GM23248 (cell line): Measurements from ENCODE around the gene RAB24. TPM values are rescaled to one million over a fixed set of nuclear protein-coding genes. Genes with fewer than 3 reads are reported as not detected.
A peak's percentile ranks its signal among the peaks of the same experiment; 100 is the strongest.

ENCODE experiments used
- DNase-seq: peaks from one replicate; pipeline ENCODE4 v3.0.0-alpha.2; 2015
- H2AFZ ChIP-seq: fragments of 200-600 bp; sonication (generic); 2 replicates; pipeline ENCODE4 v1.6.1; 2016; ENCODE audit warnings: antibody characterized with exemption
- H3F3A ChIP-seq: fragments of 200-600 bp; sonication (generic); 2 replicates; pipeline ENCODE4 v1.6.1; 2016; ENCODE audit warnings: mild to moderate bottlenecking, antibody characterized with exemption, mixed run types; ENCODE audit not compliant: insufficient read depth
- H3K27ac ChIP-seq: fragments of 200-600 bp; sonication (generic); 2 replicates; pipeline ENCODE4 v1.5.1; 2016; ENCODE audit warnings: mild to moderate bottlenecking
- H3K27me3 ChIP-seq: fragments of 200-600 bp; sonication (generic); replicated peaks from 2 replicates; pipeline ENCODE4 v1.6.1; 2016; ENCODE audit warnings: mild to moderate bottlenecking; ENCODE audit not compliant: insufficient read depth
- H3K36me3 ChIP-seq: fragments of 200-600 bp; sonication (generic); 2 replicates; pipeline ENCODE4 v1.6.1; 2016; ENCODE audit warnings: low read depth, mild to moderate bottlenecking
- H3K4me1 ChIP-seq: fragments of 200-600 bp; sonication (generic); 2 replicates; pipeline ENCODE4 v1.6.1; 2016; ENCODE audit warnings: mild to moderate bottlenecking; ENCODE audit not compliant: insufficient read depth
- H3K4me2 ChIP-seq: fragments of 200-600 bp; sonication (generic); one replicate; pipeline ENCODE4 v1.6.1; 2016; ENCODE audit warnings: mild to moderate bottlenecking; ENCODE audit not compliant: unreplicated experiment
- H3K4me3 ChIP-seq: fragments of 200-600 bp; sonication (generic); 2 replicates; pipeline ENCODE4 v1.5.1; 2016; ENCODE audit warnings: mild to moderate bottlenecking
- H3K79me2 ChIP-seq: fragments of 200-600 bp; sonication (generic); 2 replicates; pipeline ENCODE4 v1.6.1; 2016; ENCODE audit warnings: mild to moderate bottlenecking; ENCODE audit not compliant: insufficient read depth
- H3K9ac ChIP-seq: fragments of 200-600 bp; sonication (generic); 2 replicates; pipeline ENCODE4 v1.6.1; 2016; ENCODE audit warnings: mild to moderate bottlenecking
- H3K9me2 ChIP-seq: fragments of 200-600 bp; sonication (generic); 2 replicates; pipeline ENCODE4 v1.6.1; 2016; ENCODE audit warnings: mixed run types, mild to moderate bottlenecking, moderate library complexity; ENCODE audit not compliant: insufficient read depth
- H3K9me3 ChIP-seq: fragments of 200-600 bp; sonication (generic); one replicate; pipeline ENCODE4 v1.6.1; 2017; ENCODE audit warnings: low read depth
- H4K20me1 ChIP-seq: fragments of 200-600 bp; sonication (generic); 2 replicates; pipeline ENCODE4 v1.6.0; 2016; ENCODE audit not compliant: insufficient read depth
- EZH2 ChIP-seq: fragments of 200-600 bp; sonication (generic); IDR thresholded peaks from 2 replicates; pipeline ENCODE4 v1.6.1; 2018; ENCODE audit warnings: antibody characterized with exemption, mild to moderate bottlenecking; ENCODE audit not compliant: insufficient read depth, poor library complexity, severe bottlenecking
- EZH2phosphoT487 ChIP-seq: fragments of 200-600 bp; sonication (generic); IDR thresholded peaks from 2 replicates; pipeline ENCODE4 v1.6.1; 2018; ENCODE audit warnings: antibody characterized with exemption, moderate library complexity, mild to moderate bottlenecking, low read depth; ENCODE audit not compliant: insufficient read depth
- whole genome bisulfite sequencing, 2 experiments: methylation state at CpG; one replicate each; pipeline ENCODE4 v1.1.6; 2015 to 2017; ENCODE audit warnings: low lambda C conversion rate in 2 of 2, low coverage in 1 of 2; ENCODE audit errors: missing lambda C conversion rate in 2 of 2; 5-methylcytosine and 5-hydroxymethylcytosine counted together
- in situ Hi-C: fragments of 300-500 bp; cut with MboI; formaldehyde crosslinking; loops from 2 replicates; pipeline ENCODE4 v1.15.0; 2020
- polyA plus RNA-seq: library from polyadenylated mRNA; unstranded; fragments of >200 nt; fragmentation: Nextera tagmentation; extraction: Ambion mirVana; gene quantifications from 2 replicates; pipeline ENCODE4 v1.2.1, GENCODE V29; 2016
- total RNA-seq: library from RNA; depleted of rRNA; stranded (reverse); fragments of >200 nt; shearing (Covaris generic); gene quantifications from 2 replicates; pipeline ENCODE4 v1.2.3, GENCODE V29; 2014

Gene RAB24
- total and polyA plus RNA-seq, 2 experiments from 2014 or later = 28.9 to 31.5 TPM

GRCh38 chr5:177350776-177351391 lies 47.4 kb upstream of the RAB24 start:
- peak; percentile 35 for DNase-seq
- peaks cover 54% of the 10 kb centered on the region for H3K79me2 ChIP-seq

GRCh38 chr5:177349762-177350161 lies 46.2 kb upstream of the RAB24 start:
- Histone ChIP-seq H3K4me3 (peak overlapping the region; percentile 86), H3K4me1 (peaks cover 17% of the 10 kb centered on the region), H2AFZ (no peak overlapping the region), H3K9me3 (no peaks in the 10 kb centered on the region), H3K9me2 (no peaks in the 10 kb centered on the region), H4K20me1 (no peaks in the 10 kb centered on the region), H3K4me2 (peak overlapping the region; percentile 82), H3K27me3 (no peaks in the 10 kb centered on the region), H3K36me3 (no peaks in the 10 kb centered on the region; the same call in 1 of the 2 replicates), H3K27ac (no peak overlapping the region), H3F3A (no peaks in the 10 kb centered on the region), H3K9ac (0 out of 2 replicates have a peak overlapping the region, but pooled peaks have one; percentile 90), H3K79me2 (peaks cover 65% of the 10 kb centered on the region)
- 70 to 77% methylated on average over 5 of the region's 5 CpGs for WGBS, 2 experiments
- TF ChIP-seq EZH2 (no peak), EZH2phosphoT487 (no peak)
- DNase-seq = no peak
- in situ Hi-C loops = no loop called here

More at GRCh38 chr5:177350776-177351391, 47.4 kb upstream of the RAB24 start:
- no peaks in the 10 kb centered on the region for H3K9me3 ChIP-seq
- H3K4me2 ChIP-seq = peak overlapping the region; percentile 82
- H3K27me3 ChIP-seq = no peaks in the 10 kb centered on the region
- peak overlapping the region; percentile 99 for H2AFZ ChIP-seq
- no peak for TF ChIP-seq EZH2
- TF ChIP-seq EZH2phosphoT487 = no peak
- no peaks in the 10 kb centered on the region for H3K9me2 ChIP-seq
- H3K27ac ChIP-seq = peak overlapping the region; percentile 89
- peaks cover 17% of the 10 kb centered on the region for H3K4me1 ChIP-seq
- in situ Hi-C loops = no loop called here
- no peaks in the 10 kb centered on the region for H4K20me1 ChIP-seq
- no peaks in the 10 kb centered on the region; the same call in 1 of the 2 replicates for H3K36me3 ChIP-seq
- peak overlapping the region; percentile 90 for H3K9ac ChIP-seq
- no peaks in the 10 kb centered on the region for H3F3A ChIP-seq
- WGBS, 2 experiments = 10 to 13% methylated on average over 19 of the region's 19 CpGs
- peak overlapping the region; percentile 86 for H3K4me3 ChIP-seq

GRCh38 chr5:177349362-177349647 lies 45.8 kb upstream of the RAB24 start:
- Histone ChIP-seq H3K27ac (no peak overlapping the region), H3K9me3 (no peaks in the 10 kb centered on the region), H3K4me2 (no peak overlapping the region), H3K4me3 (0 out of 2 replicates have a peak overlapping the region, but pooled peaks have one; percentile 86), H3K27me3 (no peaks in the 10 kb centered on the region), H3K4me1 (peaks cover 17% of the 10 kb centered on the region), H3F3A (no peaks in the 10 kb centered on the region), H3K79me2 (peaks cover 70% of the 10 kb centered on the region), H3K9me2 (no peaks in the 10 kb centered on the region), H3K9ac (0 out of 2 replicates have a peak overlapping the region, but pooled peaks have one; percentile 90), H2AFZ (no peak overlapping the region), H3K36me3 (no peaks in the 10 kb centered on the region; the same call in 1 of the 2 replicates), H4K20me1 (no peaks in the 10 kb centered on the region)
- in situ Hi-C loops = no loop called here
- DNase-seq = no peak
- no peak for TF ChIP-seq EZH2
- WGBS, 2 experiments = 72 to 74% methylated on average over 3 of the region's 3 CpGs

GRCh38 chr5:177347699-177348098 lies 44.2 kb upstream of the RAB24 start:
- no peak overlapping the region for H3K27ac ChIP-seq
- no peak for DNase-seq
- no peak overlapping the region for H3K4me2 ChIP-seq
- H3K36me3 ChIP-seq = no peaks in the 10 kb centered on the region; the same call in none of the 2 replicates
- peaks cover 86% of the 10 kb centered on the region for H3K79me2 ChIP-seq
- no peaks in the 10 kb centered on the region for H3F3A ChIP-seq
- no peak overlapping the region for H3K9ac ChIP-seq
- H3K9me2 ChIP-seq = no peaks in the 10 kb centered on the region
- no peaks in the 10 kb centered on the region for H3K27me3 ChIP-seq
- in situ Hi-C loops = no loop called here
- no peaks in the 10 kb centered on the region for H3K9me3 ChIP-seq
- no peak overlapping the region for H3K4me3 ChIP-seq
- no peaks in the 10 kb centered on the region for H4K20me1 ChIP-seq
- TF ChIP-seq EZH2 (no peak), EZH2phosphoT487 (no peak)
- 79 to 83% methylated on average over 4 of the region's 4 CpGs for WGBS, 2 experiments
- no peak overlapping the region for H2AFZ ChIP-seq
- peaks cover 17% of the 10 kb centered on the region for H3K4me1 ChIP-seq
